ENCODE results near the gene ZC3H4.
"Not testable (repeated sequence)": the region's sequence is repeated elsewhere in the genome, so short reads cannot be mapped to it uniquely, and the experiment has no call there.

ZC3H4 gene

DNA sequence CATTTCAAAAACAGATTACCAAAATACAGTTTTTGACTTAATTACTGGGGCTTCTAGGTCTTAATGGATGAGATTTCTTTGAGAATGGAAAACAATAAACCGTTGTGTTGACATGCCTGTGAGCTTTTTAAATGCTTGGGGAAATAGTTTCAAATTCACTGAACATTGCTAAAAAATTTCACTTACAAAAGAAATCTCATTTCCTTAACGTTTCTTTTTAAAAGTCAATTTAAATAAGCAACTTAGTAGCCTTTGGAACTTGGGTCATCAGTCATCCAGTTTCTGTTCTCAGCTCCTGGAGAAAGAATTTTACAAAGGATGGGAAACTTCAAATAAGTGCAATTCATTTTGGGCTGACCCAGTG, 4.4 kb downstream of the ZC3H4 start:
- DNase-seq (ENCODE audit: low read depth in 1 of 2, low spot score in 1 of 2) = no peak

DNA sequence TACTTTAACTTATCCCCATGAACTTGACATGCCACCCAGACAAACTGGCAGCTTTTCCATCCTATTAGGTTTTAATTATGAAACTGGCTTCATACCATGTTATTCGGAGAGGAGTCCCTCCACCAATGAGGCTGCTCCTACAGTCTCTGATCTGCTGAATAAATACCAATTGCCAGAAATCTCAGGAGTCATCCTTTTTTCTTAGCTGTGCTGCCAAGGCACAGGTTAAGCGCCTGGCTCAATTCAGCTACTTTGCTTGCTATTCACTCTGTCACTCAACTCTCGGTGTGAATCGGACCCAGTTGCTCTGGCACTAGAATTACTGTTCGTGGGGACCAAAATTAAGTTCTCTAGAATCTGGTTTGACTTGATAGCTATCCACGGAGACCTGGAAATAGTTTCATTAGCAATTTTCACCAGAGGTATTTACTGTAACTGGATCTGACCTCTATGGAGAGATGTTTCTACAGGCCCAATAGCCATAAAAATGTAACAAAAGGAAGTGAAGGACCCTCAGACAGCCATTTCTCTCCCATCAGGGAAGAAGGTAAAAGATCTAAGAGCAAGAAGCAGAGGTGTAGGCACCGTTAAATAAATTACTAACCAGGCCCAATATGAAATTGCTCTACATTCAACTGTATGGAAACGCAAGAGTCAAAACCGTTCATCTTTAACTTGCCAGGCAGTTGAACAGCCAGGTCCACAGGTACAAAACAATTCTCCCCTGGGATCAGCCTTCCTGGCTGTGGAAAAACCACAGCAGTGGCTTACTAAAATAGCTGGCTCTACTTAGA, 5.4 kb downstream of the ZC3H4 start:
- no peak for DNase-seq (ENCODE audit: low read depth in 1 of 2, low spot score in 1 of 2)

DNA sequence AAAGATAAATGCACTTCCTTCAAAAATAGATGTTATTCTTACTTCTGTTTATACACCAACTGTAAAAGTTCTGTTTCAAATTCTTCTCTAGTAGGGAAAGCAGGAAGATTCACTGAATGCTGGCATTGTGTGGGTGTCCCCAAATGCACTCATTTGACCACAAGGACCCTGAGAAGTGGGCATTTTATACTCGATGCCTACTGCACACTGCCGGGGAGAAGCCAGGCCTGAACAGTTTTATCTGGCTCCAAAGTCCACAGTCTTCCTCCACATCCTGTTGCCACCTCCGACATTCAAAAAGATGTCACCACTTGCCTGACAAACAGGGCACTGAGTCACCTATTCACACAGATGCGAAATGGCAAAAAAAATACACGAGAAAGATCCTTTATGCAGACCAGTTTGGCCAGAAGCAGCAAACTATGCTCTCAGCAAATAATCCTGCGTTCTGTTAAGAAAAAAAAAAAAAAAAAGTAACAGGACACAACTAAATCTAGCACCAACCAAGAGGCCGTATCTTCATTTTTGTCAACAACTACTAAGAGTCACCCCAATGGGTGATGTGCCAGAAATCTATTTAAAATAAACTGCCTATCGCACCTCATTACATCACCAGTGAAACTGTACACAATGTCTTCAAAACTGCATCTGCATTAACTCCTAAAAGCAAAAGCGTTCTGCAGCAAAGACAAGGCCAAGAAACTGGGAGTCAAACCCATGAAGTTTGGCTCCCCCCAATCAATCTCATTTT, 6.2 kb downstream of the ZC3H4 start:
- peak in 1 of 2 donors; percentile 15 for DNase-seq (ENCODE audit: low read depth in 1 of 2, low spot score in 1 of 2)

DNA sequence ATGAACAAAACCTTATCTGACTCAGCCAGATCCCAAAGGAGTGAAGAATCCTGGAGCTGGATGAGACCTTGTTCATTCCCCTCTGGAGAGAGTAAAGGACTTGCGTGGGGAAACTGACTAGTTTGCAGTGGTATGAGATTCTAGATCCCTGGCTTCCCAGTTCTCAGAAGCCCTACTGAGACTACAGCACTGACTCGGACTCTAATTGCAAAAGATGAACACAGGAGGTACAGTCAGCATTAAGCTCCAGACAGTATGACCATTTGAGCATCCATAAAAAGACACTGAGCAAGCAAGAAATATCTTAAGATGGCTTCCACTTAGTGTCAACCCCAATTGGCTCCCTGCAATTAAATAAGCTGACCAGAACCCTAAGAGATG, 6.8 kb downstream of the ZC3H4 start:
- DNase-seq (ENCODE audit: low read depth in 1 of 2, low spot score in 1 of 2) = no peak

DNA sequence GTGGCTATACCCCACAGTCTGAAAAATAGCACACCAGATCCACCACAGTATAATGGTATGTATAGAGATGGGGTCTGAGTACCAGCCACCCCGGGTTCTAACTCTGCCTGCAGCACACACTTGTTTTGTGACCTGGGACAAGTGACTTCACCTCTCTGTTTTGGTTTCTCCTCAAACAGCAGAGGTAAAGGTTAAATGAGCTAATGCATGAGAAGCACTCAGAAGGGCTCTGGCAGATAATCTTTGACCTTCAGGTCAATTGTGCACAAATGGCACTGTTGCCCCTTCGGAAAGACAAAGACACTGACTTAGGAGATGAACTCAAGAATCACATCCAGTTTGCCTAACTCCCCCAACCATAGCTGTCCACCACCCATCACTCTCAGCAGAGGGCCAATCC, 7.7 kb downstream of the ZC3H4 start:
- no peak for DNase-seq (ENCODE audit: low read depth in 1 of 2, low spot score in 1 of 2)

DNA sequence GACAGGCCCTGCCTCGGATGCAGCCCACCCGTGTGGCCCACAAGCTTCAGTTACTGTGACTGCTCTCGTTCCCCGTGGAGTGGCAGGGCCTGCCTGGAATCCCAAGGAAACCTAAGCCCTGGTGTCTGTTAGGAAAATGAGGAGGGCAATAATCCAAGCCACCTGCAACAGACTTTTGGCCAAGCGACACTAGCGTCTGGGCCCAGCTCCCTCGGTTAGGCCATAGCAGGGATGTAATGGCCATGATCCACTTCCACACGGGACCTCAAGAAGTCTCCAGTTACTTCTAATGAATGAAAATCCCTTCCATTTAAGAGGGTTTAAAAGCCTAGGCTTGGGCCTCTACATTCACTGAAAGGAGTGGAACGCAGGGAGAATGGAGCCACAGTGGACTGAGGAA, 8.9 kb downstream of the ZC3H4 start:
- no peak for DNase-seq (ENCODE audit: low read depth in 1 of 2, low spot score in 1 of 2)

DNA sequence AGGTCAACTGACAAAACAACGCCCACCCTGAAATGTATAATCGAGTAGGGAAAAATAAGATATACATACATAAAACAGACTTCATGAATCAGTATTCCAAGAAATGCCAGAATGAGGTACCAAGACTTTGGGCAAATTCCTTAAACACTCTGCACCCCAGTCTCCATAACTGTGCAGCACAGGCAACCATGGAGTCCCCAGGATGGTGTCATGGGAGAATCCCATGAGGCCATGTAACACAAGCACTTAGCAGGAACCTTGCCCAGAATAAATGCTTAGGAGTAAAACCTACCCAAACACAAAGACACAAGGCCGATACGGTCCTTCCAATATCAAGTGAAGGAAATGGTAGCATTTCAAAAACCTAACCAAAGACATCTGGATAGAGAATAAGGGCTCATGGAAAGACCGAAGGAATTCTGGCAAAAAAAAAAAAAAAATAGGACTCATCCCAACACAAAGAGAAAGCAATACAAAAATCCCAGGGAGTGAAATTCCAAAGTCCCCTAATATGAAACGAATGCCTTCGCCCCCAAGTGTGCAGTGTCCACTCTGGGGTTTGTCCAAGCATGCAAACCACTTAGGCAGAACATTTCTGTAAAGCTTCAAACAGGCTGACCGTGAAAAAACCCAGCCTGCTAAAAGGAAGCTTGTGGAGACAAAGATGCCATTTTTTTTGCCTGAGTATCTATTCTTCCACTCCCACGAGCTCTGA, 11.1 kb downstream of the ZC3H4 start:
- no peak for DNase-seq (ENCODE audit: low read depth in 1 of 2, low spot score in 1 of 2)

DNA sequence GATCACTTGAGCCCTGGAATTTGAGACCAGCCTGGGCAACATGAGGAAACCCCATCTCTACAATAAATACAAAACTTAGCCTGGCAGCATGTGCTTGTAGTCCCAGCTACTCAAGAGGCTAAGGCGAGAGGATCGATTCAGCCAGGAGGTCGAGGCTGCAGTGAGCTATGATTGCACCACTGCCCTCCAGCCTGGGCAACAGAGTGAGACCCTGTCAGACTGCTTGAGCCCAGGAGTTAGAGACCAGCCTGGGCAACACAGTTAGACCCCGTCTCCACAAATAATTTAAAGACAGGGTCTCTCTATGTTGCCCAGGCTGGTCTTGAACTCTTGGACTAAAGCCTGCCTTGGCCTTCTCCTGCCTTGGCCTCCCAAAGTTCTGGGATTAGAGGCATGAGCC, 12.5 kb downstream of the ZC3H4 start:
- DNase-seq (ENCODE audit: low read depth in 1 of 2, low spot score in 1 of 2) = not testable (repeated sequence)

DNA sequence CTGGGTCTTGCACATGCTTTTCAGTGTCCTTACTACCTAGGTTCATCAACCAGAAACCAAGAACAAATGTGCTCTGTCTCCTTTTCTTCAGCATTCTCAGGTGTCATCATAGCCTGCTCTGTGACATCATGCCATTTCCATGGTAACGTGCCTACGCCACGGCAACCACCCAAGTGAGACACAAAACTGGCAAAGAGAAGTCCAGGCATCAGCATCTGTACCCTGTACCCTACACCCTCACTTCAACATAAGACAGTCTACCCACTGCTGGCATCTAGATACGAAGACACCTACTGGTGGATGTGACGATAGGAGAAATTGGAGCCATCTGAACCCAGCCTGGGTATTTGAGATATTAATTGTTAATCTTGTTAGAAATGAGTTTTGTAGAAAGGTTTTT, 13.3 kb downstream of the ZC3H4 start:
- no peak for DNase-seq (ENCODE audit: low read depth in 1 of 2, low spot score in 1 of 2)

DNA sequence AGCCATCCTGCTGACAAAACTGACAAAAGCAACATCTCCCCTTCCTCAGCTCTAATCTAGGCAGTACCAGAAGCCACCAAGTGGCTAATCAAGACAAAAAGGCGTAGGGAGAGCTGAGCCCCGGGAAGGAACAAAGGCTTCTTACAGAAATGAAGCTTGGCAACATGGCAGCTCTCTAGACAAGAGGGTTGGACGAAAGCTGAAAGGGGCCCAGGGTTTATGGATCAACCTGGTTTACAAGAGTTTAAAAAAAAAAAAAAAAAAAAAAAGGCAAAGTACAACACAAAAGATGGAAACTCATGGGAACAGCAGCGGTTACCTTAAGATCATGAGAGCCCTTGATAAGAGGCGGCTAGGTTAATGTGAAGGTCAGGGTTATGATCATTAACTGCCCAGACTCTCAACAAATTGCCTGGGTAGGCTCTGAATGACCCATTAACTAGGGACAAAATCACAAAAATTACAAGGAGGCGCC, 14.0 kb downstream of the ZC3H4 start:
- no peak for DNase-seq (ENCODE audit: low read depth in 1 of 2, low spot score in 1 of 2)

DNA sequence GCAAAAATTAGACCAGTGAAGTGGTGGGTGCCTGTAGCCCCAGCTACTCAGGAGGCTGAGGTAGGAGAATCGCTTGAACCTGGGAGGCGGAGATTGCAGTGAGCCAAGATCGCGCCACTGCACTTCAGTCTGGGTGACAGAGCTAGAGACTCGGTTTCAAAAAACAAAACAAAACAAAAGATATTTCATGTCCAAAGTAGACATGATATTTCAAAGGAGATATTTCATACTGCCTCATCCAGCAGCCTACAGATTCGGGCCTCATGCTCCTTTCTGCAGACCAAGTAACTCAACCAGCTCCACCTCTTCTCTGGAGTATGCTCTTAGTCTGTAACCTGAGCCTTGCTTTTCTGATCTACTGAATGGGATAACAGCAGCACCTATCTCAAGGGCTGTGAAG, 15.0 kb downstream of the ZC3H4 start:
- DNase-seq (ENCODE audit: low read depth in 1 of 2, low spot score in 1 of 2) = no peak

DNA sequence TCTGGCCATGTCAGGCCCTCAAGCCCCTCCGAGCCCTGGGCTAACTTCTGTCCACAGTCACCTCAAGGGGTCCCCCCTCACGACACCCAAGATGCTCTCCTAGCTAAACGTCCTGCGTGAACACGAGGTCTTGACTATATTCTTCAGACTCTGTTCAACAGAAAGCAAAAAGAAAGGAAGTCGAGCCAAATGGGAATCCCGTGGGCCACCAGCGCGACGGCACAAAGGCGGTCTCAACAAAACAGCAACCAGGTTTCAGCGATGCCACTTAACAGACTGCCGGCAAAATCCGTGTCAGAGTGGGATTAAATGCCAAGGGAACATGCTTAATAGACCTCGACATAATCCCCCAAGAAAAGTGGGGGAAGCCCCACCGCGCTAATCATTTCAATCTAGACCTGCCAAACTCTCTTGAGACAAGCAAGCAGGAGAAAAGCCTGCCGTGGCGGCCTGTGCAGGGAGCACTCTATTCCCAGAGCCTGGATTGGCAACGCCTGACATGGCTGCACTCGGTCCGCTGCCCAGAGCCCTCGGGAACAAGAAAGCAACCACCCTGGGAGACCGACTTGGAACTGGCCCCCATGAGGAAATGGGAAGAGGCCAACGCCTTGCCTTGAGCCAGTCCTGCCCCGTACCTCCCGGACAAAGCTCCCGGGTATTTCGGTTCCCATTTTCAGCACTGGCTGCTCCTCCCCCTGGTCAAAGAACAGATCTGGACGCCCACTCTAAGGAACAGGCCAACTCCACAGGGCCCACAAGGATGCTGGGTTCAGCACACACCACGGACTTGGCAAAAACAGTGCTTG, 16.0 kb downstream of the ZC3H4 start:
- DNase-seq (ENCODE audit: low read depth in 1 of 2, low spot score in 1 of 2) = no peak

DNA sequence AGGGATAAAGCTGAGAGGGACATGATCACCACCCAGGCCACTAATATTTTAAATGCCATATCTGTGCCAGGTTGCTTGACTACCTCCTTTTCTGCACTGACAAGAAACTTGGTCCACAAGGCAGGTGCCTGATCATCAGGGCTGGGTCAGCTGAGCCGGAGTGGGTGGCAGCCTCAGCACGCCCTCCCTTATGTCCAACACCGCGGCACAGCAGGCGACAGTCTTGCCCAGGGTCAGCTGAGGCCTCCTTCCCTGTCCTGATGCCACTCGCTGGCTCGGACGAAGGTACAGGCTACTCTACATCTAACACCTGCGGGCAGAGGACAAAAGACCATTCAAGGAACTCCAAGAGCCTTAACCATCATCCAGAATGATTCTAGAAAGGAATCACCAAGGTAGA, 16.9 kb downstream of the ZC3H4 start:
- no peak for DNase-seq (ENCODE audit: low read depth in 1 of 2, low spot score in 1 of 2)

DNA sequence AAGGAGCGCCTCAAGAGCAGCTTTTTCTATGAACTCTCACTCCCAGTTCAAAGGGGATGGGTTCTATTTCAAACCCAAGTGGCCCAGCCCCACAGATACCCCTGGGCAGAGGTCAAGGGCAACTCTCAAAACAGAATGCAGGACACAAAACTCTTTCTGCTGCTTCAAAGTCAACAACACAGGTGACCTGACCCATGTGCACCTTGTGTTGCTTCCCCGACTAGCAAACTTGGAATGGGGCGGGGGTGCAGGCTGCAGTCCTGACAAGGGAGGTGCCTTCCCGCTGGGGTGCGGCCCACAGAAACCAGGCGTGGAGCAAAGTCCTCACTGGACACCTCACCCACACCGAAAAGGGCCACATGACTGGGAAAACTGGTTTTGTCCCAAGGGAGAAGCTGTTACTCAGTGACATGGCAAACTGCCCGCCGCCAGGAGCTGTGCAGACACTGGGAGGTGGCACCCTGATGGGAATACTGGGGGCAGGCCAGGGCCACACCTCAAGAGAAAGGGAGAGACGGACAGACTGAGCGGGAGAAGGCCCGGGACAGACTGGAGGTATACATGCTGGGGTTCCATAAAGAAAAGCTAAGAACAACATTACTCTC, 17.4 kb downstream of the ZC3H4 start:
- DNase-seq (ENCODE audit: low read depth in 1 of 2, low spot score in 1 of 2) = no peak

DNA sequence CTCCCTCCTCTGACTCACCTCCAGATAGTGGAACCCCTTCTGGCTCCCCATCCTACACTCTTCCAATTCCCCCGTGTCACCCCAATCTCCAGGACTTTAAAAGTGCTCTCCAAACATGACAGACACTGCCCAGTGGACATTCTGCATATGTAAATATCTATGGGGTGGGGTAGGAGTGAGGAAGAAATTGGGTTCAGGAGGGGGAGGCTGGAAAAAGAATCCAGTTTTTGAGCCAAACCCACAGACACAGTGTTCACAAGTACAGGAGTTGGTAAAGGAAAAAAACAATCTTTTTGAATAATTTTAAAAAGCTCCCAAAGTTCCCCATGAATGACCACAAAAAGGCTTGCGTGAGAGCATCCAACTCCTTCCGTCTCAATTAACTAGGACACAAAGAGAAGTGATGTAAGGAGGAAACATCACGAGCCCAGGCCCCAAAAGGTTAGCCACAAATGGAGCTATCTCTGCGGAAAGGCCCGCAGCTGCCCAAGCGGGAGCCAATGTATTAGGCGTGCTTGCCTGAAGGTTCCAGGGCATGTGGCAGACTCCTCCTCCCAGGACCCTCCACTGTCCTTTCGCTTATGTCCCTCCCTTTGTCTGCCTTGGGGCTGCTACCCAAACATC, 18.0 kb downstream of the ZC3H4 start:
- DNase-seq (ENCODE audit: low read depth in 1 of 2, low spot score in 1 of 2) = no peak

DNA sequence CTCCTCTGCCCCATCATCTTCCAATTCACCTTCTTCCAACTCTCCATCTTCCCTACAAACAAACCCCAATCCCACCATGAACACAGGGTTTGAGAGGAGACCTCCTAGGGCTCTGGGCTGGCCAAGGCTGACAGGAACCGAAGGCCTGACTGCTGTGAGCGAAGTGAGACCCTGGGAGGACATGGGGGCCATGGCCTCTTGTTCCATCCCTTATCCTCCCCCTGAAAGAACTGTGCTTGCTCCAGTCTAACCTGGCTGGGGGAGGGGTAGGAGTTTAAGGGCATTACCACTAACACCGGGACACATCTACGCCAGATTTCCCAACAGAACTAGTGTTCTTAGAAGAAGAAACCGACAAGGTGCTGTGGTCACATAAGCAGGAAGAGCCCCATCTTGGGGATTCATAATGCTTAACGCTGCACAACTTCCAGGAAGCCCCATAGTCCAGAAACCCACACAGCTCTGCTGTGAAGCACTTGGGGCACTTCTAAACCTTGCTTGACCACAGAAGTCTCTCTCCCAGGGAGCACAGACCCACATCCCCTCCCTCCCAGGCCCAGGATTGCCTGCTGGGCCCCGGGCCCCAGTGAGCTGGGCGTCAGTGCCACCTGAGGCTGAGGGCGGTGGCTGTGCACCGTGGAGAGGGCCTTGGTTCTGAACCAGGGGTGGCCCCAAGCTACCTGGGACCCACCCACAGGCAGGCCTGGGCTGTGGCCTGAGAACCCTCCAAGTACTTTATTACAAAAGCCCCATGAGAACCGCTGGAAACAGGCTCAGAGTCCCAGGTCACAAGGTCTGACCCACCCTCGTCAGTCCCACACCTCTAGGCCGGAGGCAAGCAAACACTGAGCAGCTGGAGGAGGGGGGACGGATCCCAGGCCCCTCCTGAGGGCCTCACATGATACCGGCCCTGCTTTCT, 18.8 kb downstream of the ZC3H4 start:
- no peak for DNase-seq (ENCODE audit: low read depth in 1 of 2, low spot score in 1 of 2)

DNA sequence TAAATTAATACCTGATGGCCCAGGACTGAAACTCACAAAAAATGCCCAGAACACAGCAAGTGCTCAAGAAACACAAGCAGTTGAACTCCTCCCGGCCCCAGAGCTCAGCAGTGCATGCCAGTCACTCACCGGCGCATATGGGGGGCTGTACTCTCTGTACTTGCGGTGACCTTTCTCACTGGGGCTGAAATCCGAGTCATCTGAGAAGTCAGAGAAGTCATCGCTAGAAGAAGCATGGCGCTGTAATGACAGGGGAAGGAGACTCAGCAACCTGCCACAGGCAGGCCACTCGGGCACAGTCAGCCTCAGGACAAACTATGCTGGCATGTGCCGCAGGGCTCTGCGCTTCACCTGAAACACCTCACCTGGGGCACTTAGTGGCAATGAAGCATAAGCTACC, 19.7 kb downstream of the ZC3H4 start:
- DNase-seq (ENCODE audit: low read depth in 1 of 2, low spot score in 1 of 2) = no peak

DNA sequence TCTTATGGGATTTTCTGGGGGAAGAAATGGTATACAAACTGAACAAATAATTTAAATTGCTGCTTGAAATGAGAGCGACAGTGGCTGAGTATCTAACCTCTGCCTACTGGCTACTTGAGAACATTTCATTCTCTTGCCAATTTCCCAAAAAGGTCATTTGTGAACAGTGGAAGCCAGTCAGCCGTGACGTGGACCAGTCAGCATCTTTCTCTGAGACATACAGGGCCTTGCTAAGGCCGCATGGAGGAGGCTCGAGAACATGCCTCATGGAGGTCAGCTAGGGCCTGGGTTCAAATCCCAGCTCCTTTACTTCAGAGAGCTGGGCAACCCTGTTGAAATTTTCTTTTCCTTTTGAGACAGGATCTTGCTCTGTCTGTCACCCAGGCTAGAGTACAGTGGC, 20.3 kb downstream of the ZC3H4 start:
- DNase-seq (ENCODE audit: low read depth in 1 of 2, low spot score in 1 of 2) = no peak

DNA sequence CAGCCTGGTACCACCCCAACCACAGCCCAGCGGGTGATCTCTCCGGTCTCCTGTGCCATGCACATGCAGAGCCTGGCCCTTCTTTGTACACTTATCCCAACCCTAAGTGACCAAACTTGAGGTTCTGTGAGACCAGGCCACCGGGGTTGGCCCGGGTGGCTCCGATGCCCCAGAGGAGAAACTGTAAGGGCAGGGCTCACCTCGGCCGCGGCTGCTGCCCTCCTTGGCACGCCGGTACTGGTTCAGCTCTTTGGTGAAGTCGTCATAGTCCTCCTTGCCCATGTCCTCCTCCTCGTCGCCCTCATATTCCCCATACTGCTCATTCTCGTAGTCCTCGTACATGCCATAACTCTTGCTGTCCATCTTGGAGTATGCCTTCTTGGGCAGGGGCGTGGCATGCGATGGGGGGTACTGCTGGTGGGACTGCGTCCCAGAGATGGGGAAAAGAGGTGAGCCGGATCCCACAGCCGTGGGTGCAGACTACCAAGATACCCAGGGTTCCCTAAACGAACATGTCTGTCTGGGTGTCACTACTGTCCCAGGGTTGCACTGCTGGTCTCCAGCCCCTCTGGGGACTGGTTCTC, 23.7 kb downstream of the ZC3H4 start:
- DNase-seq (ENCODE audit: low read depth in 1 of 2, low spot score in 1 of 2) = no peak

Data from activated T-helper 1 cell treated with anti-CD3 and anti-CD28 coated beads, Interleukin-2, amount 50 U/mL, for 16 hours (primary cell).